GM19035 (cell line): Measurements from ENCODE around the gene GPATCH3.
"Not testable (repeated sequence)": the region's sequence is repeated elsewhere in the genome, so short reads cannot be mapped to it uniquely, and the experiment has no call there.

Experiments
- ATAC-seq: cut with Tn5 transposase; IDR thresholded peaks from one replicate; pipeline ENCODE4 v1.9.1; 2021; ENCODE audit not compliant: unreplicated experiment

The GPATCH3 gene

GRCh38 chr1:26874896-26875295 lies 25.4 kb downstream of the GPATCH3 start:
- no peak for ATAC-seq

GRCh38 chr1:26873097-26873496 lies 27.2 kb downstream of the GPATCH3 start:
- ATAC-seq = not testable (repeated sequence)

- peak; percentile 89 for ATAC-seq
Measured at GRCh38 chr1:26864610-26865480, 35.4 kb downstream of the GPATCH3 start.

GRCh38 chr1:26863685-26864077 lies 36.6 kb downstream of the GPATCH3 start:
- no peak for ATAC-seq

GRCh38 chr1:26862781-26863684 lies 37.2 kb downstream of the GPATCH3 start, which contains the start of gene SFN:
SFN (plus strand) TSS chr1:26863149; CDS start chr1:26863213, 64 bp downstream.
- no peak for ATAC-seq

- no peak for ATAC-seq
Measured at GRCh38 chr1:26861889-26862378, 38.3 kb downstream of the GPATCH3 start.

GRCh38 chr1:26861286-26861701 lies 39.0 kb downstream of the GPATCH3 start:
- no peak for ATAC-seq

GRCh38 chr1:26858891-26859640 lies 41.2 kb downstream of the GPATCH3 start:
- ATAC-seq = no peak

- no peak for ATAC-seq
Measured at GRCh38 chr1:26858160-26858559, 42.1 kb downstream of the GPATCH3 start.

GRCh38 chr1:26857473-26858060 lies 42.7 kb downstream of the GPATCH3 start:
- ATAC-seq = no peak

GRCh38 chr1:26856604-26857469 lies 43.4 kb downstream of the GPATCH3 start:
- no peak for ATAC-seq

- ATAC-seq = no peak
Measured at GRCh38 chr1:26856181-26856580, 44.1 kb downstream of the GPATCH3 start.

- no peak for ATAC-seq
Measured at GRCh38 chr1:26855636-26856035, 44.6 kb downstream of the GPATCH3 start.

- no peak for ATAC-seq
Measured at GRCh38 chr1:26854906-26855305, 45.4 kb downstream of the GPATCH3 start.

- no peak for ATAC-seq
Measured at GRCh38 chr1:26853600-26853999, 46.7 kb downstream of the GPATCH3 start.

GRCh38 chr1:26853156-26853555 lies 47.1 kb downstream of the GPATCH3 start:
- ATAC-seq = no peak

- no peak for ATAC-seq
Measured at GRCh38 chr1:26852701-26853100, 47.6 kb downstream of the GPATCH3 start.

- ATAC-seq = no peak
Measured at GRCh38 chr1:26851106-26851684, 49.1 kb downstream of the GPATCH3 start.
